Glomerular endothelial cell (primary cell): ENCODE measurements around the gene FAF1. TPM values are rescaled to one million over a fixed set of nuclear protein-coding genes. Genes with fewer than 3 reads are reported as not detected.
"Not testable (repeated sequence)": the region's sequence is repeated elsewhere in the genome, so short reads cannot be mapped to it uniquely, and the experiment has no call there.

Source experiments
- DNase-seq: peaks from one replicate; pipeline ENCODE4 v3.0.0-alpha.2; 2011; ENCODE audit warnings: low read depth, low spot score; ENCODE audit errors: extremely low read depth
- total RNA-seq: library from RNA; depleted of rRNA; stranded (reverse); fragments of >200 nt; gene quantifications from 2 replicates; pipeline ENCODE4 v1.2.3, GENCODE V29; 2015

The FAF1 gene
- total RNA-seq: 28.3 and 42.9 TPM in 2 replicates

DNA sequence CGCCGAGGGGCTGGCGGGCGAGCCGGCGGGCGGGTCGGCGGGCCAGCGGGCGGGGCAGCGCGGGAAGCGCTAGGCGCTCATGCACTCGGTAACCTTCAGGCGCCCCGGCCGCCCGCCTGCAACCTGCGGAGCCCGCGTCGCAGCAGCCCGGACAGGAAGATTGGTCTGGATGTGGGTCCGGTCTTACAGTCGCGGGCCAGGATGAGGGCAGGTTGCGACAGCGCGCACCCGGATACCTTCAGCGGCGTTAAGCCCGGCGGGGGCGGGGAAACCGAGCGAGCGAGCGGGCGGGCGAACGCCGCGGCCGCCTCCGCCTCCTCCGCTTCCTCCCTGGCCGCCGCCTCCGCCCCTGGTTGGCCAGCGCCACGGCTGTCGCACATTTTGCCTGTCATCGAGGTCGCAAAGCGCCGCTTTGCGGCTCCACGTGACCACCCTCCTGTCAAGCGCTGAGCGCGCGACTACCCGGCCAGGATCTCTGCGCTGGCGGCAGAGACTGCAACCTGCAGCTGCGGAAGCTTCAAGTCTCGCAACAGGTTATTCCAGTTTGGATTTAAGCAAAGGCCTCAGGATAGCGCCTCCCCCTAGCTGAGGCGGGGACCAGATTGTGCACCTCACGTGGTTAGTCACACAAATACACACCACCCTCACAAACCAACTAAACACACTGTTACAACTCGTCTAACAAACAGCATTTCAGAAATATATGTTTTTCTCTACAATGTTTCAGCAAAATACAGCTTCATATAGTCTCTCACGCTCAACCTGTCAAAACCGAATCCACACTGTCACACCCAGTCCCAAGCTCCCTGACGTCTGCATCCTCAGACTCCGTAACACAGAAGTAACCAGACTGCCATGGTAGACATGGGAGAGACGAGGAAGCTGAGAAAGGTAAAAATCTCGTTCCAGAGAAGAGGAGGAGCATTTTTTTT is at the start of gene FAF1:
TSS of gene FAF1 (minus strand) at position 355 of the 932 bp plus-strand sequence. CDS start 456 bp downstream, outside the sequence.
- DNase-seq: no peak

DNA sequence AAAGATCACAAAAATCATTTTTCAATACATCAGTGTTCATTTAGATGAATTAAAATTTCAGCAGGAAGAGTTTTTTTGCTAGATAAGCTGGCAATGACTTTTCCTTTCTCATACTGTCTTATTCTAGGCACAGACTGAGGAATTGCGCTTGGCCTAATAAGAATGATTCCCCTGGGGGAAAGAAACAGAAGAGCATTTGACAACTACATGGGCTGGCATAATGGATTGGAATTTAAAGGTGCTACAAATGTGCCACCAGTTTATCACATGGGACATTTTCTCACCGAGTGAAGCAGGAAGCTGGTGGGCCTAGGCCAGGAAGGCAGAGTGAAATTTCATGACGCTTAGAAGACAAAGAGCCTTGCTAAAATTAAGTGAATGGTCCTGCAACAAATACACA is 49.3 kb upstream of the FAF1 start:
- no peak for DNase-seq

GRCh38 chr1:51005549-51005948 is 45.5 kb upstream of the FAF1 start:
- DNase-seq: not testable (repeated sequence)

DNA sequence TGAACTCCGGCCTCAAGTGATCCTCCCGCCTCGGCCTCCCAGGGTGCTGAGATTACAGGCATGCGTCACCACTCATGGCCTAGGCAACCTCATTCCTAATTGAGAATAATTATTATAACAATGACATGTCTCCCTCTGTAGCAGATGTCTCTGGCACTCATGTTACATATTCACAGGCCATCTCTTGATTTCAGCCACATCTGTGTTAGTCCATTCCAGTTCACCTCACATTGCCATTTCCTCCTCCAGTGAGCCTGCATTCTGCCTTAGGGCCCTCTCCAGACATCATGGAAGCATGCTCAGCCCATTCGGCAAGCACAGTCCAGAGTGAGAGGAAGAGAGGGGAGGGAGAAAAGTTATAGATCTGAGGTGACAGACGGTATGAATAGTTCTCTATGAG is 42.4 kb upstream of the FAF1 start:
- DNase-seq: no peak

DNA sequence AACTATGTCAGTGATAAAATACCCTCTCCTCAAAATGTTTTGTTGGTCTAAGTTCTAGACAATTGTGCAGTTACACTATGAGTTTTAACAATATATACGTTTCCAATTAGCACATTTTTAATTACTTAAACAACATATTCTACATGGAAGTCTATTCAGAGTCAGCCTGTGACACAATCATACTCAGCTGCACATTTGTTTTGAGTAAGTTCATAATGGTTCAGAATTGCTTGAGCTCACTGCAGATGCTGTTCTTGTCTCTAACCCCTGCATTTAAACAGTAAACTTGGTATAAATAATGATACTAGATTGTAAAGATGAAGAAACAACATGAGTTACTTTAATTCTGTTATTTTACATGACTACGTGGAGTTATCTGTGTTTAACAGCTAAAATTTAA is 40.6 kb upstream of the FAF1 start:
- no peak for DNase-seq

DNA sequence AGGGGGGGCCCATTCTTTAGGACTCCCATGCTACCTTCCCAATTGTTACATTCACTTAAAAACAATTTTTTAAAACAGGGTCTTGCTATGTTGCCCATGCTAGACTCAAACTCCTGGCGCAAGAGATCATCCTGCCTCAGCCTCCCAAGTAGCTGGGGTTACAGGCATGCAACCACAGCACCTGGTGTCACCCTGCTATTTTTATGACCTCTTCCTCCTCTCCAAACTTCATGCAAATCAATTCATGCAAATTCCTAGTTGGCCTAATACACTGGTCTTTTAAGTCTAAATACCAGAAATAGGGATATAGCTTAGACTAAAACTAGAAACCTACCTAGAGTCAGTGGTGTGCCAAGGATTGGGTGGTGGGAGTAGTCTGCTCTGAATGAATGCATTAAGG is 40.1 kb upstream of the FAF1 start:
- no peak for DNase-seq

- DNase-seq: not testable (repeated sequence)
These were observed 39.3 kb upstream of the FAF1 start for GRCh38 chr1:50999375-50999774.

- DNase-seq: no peak
These were observed 36.0 kb upstream of the FAF1 start for GRCh38 chr1:50996083-50996482.

DNA sequence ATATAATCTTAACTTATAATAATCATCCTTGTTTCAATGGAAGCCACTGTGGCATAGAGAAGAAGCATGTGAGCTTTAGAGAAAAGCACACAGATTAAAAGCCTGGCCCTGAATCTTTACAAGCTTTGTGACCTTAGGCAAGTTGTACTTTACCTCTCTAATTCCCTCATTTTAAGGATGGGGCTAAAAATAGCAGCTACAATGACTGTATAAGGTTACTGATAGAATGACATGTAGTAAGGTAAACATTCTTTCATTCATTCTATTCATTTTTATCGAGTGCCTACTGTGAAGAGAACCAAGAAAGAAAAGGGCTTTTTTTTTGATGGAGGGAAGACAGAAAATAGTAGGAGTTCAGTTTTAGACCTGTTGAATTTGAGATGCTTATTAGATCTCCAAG is 35.6 kb upstream of the FAF1 start:
- DNase-seq: no peak

DNA sequence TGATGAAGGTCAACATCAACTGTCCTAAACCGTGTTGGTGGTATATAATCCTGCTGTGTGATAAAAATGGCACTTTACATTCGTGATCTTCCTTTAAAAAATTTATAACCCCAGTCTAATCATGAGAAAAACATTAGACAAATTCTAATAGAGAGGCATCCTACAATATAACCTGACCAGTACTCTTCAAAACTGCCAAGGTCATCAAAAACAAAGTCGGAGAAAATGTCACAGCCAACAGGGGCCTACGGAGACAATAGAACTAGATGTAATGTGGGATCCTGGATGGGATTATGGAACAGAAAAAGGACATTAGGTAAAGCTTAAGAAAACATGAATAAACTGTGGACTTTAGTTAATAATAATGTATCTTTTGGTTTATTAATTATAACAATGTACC is 34.9 kb upstream of the FAF1 start:
- no peak for DNase-seq

DNA sequence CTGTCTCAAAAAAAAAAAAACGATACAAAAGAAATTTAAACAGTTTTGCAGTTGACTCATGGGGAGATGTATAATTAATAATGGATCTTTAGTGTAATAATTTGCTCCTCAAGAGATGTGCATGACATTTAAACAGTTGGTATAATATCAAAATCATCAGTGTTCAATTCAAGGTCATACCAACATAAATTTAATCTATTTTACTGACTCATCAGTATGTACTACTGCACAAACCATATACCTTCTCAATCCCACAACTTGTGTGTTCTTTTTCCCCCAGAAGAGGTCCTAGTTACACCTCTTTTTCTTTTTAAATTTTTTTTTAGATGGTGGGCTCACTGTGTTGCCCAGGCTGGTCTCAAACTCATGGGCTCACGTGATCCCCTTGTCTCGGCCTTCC is 33.6 kb upstream of the FAF1 start:
- no peak for DNase-seq

DNA sequence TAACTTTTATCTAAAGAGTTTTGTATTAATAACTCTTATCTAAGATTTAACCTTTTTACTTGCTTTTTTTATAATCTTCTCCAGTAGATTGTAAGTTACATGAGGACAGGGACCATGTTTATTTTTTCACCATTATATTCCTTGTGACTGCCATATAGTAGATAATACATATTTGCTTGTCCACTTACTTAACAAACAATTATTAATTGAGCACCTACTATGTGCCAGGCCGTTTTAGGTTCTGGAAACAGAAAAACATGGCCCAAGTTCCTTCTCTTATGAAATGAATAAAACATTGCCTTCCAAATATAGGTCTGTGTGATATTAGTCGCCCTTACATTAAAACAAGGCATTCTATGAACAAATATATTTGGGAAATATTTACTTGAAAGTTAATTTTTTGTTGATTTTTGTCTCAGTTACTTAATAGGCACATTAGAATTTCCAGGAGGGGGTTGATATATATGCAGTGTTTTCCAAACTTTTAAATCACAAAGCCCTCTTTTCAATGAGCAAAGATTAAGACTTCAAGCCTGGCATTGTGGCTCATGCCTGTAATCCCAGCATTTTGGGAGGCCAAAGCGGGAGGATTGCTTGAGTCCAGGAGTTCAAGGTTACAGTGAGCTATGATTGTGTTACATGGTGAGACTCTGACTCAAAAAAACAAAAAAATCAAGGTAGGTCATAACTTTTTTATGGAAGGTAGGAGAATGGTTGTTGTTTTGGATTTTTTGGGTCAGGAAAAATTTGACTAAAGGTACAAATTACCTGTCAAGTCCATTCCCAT is 32.7 kb upstream of the FAF1 start:
- DNase-seq: no peak

GRCh38 chr1:50989694-50990093 is 29.6 kb upstream of the FAF1 start:
- no peak for DNase-seq

GRCh38 chr1:50986653-50987052 is 26.6 kb upstream of the FAF1 start:
- no peak for DNase-seq

DNA sequence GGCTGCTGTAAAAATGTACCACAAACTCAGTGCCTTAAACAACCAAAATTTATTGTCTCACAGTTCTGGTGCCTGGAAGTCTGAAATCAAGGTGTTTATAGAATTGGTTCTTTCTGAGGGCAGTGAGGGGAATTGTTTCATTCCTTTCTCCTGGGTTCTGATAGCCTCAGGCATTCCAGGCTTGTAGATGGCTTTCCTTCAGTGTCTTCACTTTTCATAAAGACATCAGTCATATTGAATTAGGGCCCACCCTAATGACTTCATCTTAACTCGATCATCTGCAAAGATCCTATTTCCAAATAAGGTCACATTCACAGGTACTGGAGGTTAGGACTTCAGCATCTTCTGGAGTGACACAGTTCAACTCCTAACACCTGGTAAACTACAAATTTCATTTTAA is 25.0 kb upstream of the FAF1 start:
- no peak for DNase-seq

DNA sequence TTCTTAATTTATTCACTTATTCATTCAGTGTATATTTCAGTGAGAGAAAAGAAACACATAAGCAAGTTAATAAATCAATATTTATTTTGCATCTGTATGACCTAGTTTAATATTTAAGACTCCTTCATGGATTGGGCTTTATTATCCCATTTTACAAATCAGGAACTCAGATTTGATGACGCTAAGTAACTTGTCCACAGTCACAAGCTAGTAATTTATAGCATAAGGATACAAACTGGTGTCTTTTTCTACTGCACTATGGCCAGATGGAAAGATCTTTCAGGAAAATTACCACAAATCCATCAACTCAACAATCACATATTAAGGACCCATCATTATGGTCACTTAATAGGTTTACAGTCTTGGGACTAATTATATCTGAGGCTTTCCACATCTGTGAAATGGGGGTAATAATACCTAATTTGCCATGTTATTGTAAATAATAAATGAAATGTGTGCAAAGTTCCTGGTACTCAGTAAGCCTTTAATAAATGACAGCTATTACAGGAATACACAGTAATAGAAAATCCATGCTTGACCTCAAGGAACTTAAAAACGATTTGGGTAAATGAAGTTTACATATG is 23.2 kb upstream of the FAF1 start:
- no peak for DNase-seq

DNA sequence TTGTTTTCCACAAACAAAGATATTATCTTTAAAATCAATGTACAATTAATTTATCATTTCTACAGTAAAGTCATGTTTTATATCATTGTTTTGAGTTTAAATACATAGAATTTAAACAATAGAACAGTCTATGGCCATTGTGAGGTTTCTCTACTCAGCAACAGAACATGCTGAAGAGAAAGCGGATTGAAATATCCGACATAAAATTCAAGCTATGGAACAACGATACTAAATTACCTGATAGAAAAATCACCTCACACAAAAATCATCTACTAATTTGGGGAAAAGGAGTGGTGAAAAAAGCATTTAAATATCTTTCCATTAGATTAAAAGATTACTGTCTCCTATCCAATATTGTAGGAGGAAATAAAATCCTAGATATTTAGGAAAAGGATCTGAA is 22.5 kb upstream of the FAF1 start:
- DNase-seq: no peak

- no peak for DNase-seq
These were observed 21.7 kb upstream of the FAF1 start for GRCh38 chr1:50981741-50982140.

- DNase-seq: no peak
These were observed 20.4 kb upstream of the FAF1 start for GRCh38 chr1:50980505-50980904.

GRCh38 chr1:50979937-50980336 is 19.9 kb upstream of the FAF1 start:
- DNase-seq: no peak
